Keratinocyte (primary cell): ENCODE data around the gene GCM1. TPM values are rescaled to one million over a fixed set of nuclear protein-coding genes. Genes with fewer than 3 reads are reported as not detected.
"Not testable (repeated sequence)": the region's sequence is repeated elsewhere in the genome, so short reads cannot be mapped to it uniquely, and the experiment has no call there.

ENCODE experiments used
- DNase-seq: peaks from one replicate; pipeline ENCODE4 v3.0.0-alpha.2; 2011; ENCODE audit warnings: low read depth, missing footprints, low spot score
- FAIRE-seq: peaks from 2 replicates; lab custom pipeline; 2011; peaks lifted over from hg19 to GRCh38; lab: Jason Lieb, UNC
- H2AFZ ChIP-seq: 2 replicates; pipeline ENCODE4 v1.6.0; 2012; ENCODE audit warnings: low read length, control low read depth, inconsistent platforms; ENCODE audit not compliant: control insufficient read depth
- H3K27ac ChIP-seq: 2 replicates; pipeline ENCODE4 v1.5.1; 2011; ENCODE audit warnings: low read length; ENCODE audit not compliant: control insufficient read depth, insufficient read depth
- H3K27me3 ChIP-seq: 3 replicates; pipeline ENCODE4 v1.6.0; 2011; ENCODE audit warnings: low read length; ENCODE audit not compliant: control insufficient read depth, insufficient read depth; ENCODE audit errors: extremely low read depth
- H3K36me3 ChIP-seq, 2 experiments: 2 replicates in 1 of 2; 3 replicates in 1 of 2; pipeline ENCODE4 v1.5.1; 2011; ENCODE audit warnings: low read length in 2 of 2, mild to moderate bottlenecking in 1 of 2; ENCODE audit not compliant: control insufficient read depth in 2 of 2, insufficient read depth in 2 of 2; ENCODE audit errors: extremely low read depth in 1 of 2
- H3K4me1 ChIP-seq: 3 replicates; pipeline ENCODE4 v1.5.1; 2011; ENCODE audit warnings: low read length; ENCODE audit not compliant: control insufficient read depth, insufficient read depth; ENCODE audit errors: extremely low read depth
- H3K4me2 ChIP-seq: 3 replicates; pipeline ENCODE4 v1.6.0; 2011; ENCODE audit warnings: low read depth, low read length; ENCODE audit not compliant: control insufficient read depth, insufficient read depth; ENCODE audit errors: extremely low read depth
- H3K4me3 ChIP-seq, 3 experiments: fragments of 200-600 bp in 1 of 3; sonication (generic) in 1 of 3; 2 replicates in 2 of 3; 3 replicates in 1 of 3; pipeline ENCODE4 v1.5.1; 2011 to 2016; ENCODE audit warnings: low read length in 3 of 3, mild to moderate bottlenecking in 3 of 3, control low read depth in 2 of 3, inconsistent platforms in 1 of 3, low read depth in 1 of 3, mixed read lengths in 1 of 3, mixed run types in 1 of 3, moderate library complexity in 1 of 3; ENCODE audit not compliant: control insufficient read depth in 2 of 3, insufficient read depth in 2 of 3; ENCODE audit errors: extremely low read depth in 1 of 3
- H3K79me2 ChIP-seq: 2 replicates; pipeline ENCODE4 v1.6.0; 2012; ENCODE audit warnings: low read length; ENCODE audit not compliant: control insufficient read depth, insufficient read depth
- H3K9ac ChIP-seq: 3 replicates; pipeline ENCODE4 v1.6.0; 2011; ENCODE audit warnings: low read length; ENCODE audit not compliant: control insufficient read depth, insufficient read depth; ENCODE audit errors: extremely low read depth
- H3K9me1 ChIP-seq: 3 replicates; pipeline ENCODE4 v1.6.0; 2011; ENCODE audit warnings: low read length; ENCODE audit not compliant: control insufficient read depth, insufficient read depth; ENCODE audit errors: extremely low read depth
- H3K9me3 ChIP-seq: 2 replicates; pipeline ENCODE4 v1.5.1; 2012; ENCODE audit warnings: low read depth, low read length; ENCODE audit not compliant: control insufficient read depth
- H4K20me1 ChIP-seq: 3 replicates; pipeline ENCODE4 v1.6.0; 2011; ENCODE audit warnings: low read length; ENCODE audit not compliant: control insufficient read depth, insufficient read depth; ENCODE audit errors: extremely low read depth
- CTCF ChIP-seq, 3 experiments: IDR thresholded peaks in 1 of 3; conservative IDR thresholded peaks in 1 of 3; optimal IDR thresholded peaks in 1 of 3; 2 replicates in 2 of 3; 3 replicates in 1 of 3; pipeline versions ENCODE3 to v1.5.1; 2011; ENCODE audit warnings: low read length in 3 of 3, mild to moderate bottlenecking in 3 of 3, moderate library complexity in 2 of 3, control low read depth in 1 of 3, inconsistent platforms in 1 of 3; ENCODE audit not compliant: insufficient read depth in 2 of 3; ENCODE audit errors: extremely low read depth in 1 of 3
- EZH2 ChIP-seq: IDR thresholded peaks from one replicate; pipeline ENCODE4 v1.6.1; 2012; ENCODE audit warnings: inconsistent platforms, mild to moderate bottlenecking, low read length, moderate library complexity
- dilution Hi-C: fragments of 300-500 bp; cut with MboI; formaldehyde crosslinking; loops from one replicate; pipeline ENCODE4 v1.7.0; 2020; ENCODE audit warnings: low sequenced_read_pairs; ENCODE audit not compliant: extremely low pct_ligation_motif_present
- polyA plus RNA-seq, 5 experiments: library from polyadenylated mRNA; depleted of rRNA in 3 of 5; stranded (reverse) in 3 of 5; stranded (forward) in 1 of 5; unstranded in 1 of 5; fragments of >200 nt; gene quantifications; 1 replicate in 1 of 5; 2 replicates in 3 of 5; 3 replicates in 1 of 5; pipeline versions ENCODE4 v1.2.1 to v1.2.3, GENCODE V29; 2011 to 2012; ENCODE audit warnings: missing spikeins in 2 of 5, low read depth in 1 of 5, low replicate concordance in 1 of 5

Gene GCM1
- polyA plus RNA-seq, 1 donor (not counting 4 experiments of a cell fraction or from before 2014, with no cell fraction given): not detected

GRCh38 chr6:53159558-53159957, 10.9 kb upstream of the GCM1 start:
- FAIRE-seq: peak; percentile 77
- no peak overlapping the region for H3K27ac ChIP-seq
- no peaks in the 10 kb centered on the region for H3K27me3 ChIP-seq
- H2AFZ ChIP-seq: no peak overlapping the region
- no peaks in the 10 kb centered on the region for H3K4me1 ChIP-seq
- DNase-seq: no peak
- H3K79me2 ChIP-seq: no peaks in the 10 kb centered on the region
- no peak overlapping the region for H3K4me2 ChIP-seq
- no peaks in the 10 kb centered on the region for H3K9me1 ChIP-seq
- H3K9ac ChIP-seq: no peak overlapping the region
- H3K4me3 ChIP-seq: no peak overlapping the region
- no peak for TF ChIP-seq EZH2
- peak in 1 of 3 experiments; percentile 25 for TF ChIP-seq CTCF (optimal IDR thresholded peaks at IDR 0.05 in 1 of 3, IDR thresholded peaks at IDR 0.05 in 1 of 3, conservative IDR thresholded peaks at IDR 0.05 in 1 of 3; ENCODE audit: extremely low read depth in 1 of 3, insufficient read depth in 2 of 3, low read length in 3 of 3)
- H4K20me1 ChIP-seq: no peaks in the 10 kb centered on the region
- no peaks in the 10 kb centered on the region for H3K9me3 ChIP-seq
- dilution Hi-C loops: no loop called here
- H3K36me3 ChIP-seq: no peaks in the 10 kb centered on the region

GRCh38 chr6:53158076-53158475, 9.4 kb upstream of the GCM1 start:
- H3K36me3 ChIP-seq, H3K27me3 ChIP-seq, H3K4me3 ChIP-seq, H3K4me1 ChIP-seq, FAIRE-seq, H3K4me2 ChIP-seq, H3K9me3 ChIP-seq, DNase-seq, H4K20me1 ChIP-seq, dilution Hi-C loops, H3K9ac ChIP-seq, H3K27ac ChIP-seq, H3K79me2 ChIP-seq, H2AFZ ChIP-seq, H3K9me1 ChIP-seq: not testable (repeated sequence)

- FAIRE-seq, dilution Hi-C loops, H3K4me3 ChIP-seq, H3K79me2 ChIP-seq, H4K20me1 ChIP-seq, H3K27me3 ChIP-seq, H3K9me3 ChIP-seq, H3K4me2 ChIP-seq, H3K27ac ChIP-seq, DNase-seq, H3K9me1 ChIP-seq, H3K4me1 ChIP-seq, H2AFZ ChIP-seq, H3K36me3 ChIP-seq, H3K9ac ChIP-seq: not testable (repeated sequence)
Observed at GRCh38 chr6:53155279-53155678, 6.6 kb upstream of the GCM1 start.
